CD4-positive, alpha-beta T cell treated with Interleukin-21 for 1 hour (primary cell): ENCODE results near the gene KCNJ4.
A peak's percentile ranks its signal among the peaks of the same experiment; 100 is the strongest.
"Not testable (repeated sequence)": the region's sequence is repeated elsewhere in the genome, so short reads cannot be mapped to it uniquely, and the experiment has no call there.

ENCODE experiments used
- DNase-seq: peaks from one replicate; pipeline ENCODE4 v3.0.0-alpha.2; 2020

The KCNJ4 gene

DNA sequence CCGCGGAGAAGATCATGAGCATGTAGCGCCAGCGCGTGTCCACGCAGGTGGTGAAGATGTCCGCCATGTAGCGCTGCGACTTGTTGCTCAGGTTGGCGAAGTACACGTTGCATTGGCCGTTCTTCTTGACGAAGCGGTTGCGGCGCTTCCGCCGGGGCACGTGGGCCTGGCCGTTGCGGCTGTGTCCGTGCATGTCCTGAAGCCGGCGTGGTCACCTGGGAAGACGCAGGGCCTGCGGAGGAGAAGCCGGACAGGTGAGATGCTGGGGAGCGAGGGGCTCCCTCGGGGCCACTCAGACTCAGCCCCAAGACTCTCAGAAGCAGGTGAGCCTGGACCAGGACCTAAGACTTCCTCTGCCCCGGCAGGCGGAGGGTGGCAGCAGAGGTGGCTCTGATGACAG, 27.1 kb downstream of the KCNJ4 start:
- DNase-seq: no peak

GRCh38 chr22:38427465-38427864, 27.5 kb downstream of the KCNJ4 start:
- no peak for DNase-seq

DNA sequence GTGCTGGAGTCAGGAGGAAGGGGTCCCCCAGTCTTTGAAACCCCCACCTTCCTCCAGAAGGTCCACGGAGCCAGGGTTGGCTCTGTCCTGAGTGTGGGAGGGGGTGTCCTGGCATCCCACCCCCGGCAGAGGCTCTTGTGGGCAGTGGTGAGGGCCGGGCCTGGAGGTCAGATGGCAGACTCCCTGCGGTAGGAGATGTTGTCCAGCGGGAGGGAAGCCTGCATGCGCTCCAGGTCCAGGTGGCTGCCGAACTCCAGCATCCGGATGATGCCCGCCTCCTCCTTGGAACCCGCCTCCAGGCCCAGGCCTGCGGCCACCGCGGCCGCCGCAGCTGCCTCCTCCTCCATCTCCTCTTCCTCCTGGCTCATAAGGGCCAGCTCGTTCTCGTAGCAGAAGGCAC, 28.4 kb downstream of the KCNJ4 start:
- no peak for DNase-seq

- no peak for DNase-seq
Measured at GRCh38 chr22:38424525-38425080, 30.4 kb downstream of the KCNJ4 start.

GRCh38 chr22:38423512-38424503, 31.2 kb downstream of the KCNJ4 start:
- no peak for DNase-seq

DNA sequence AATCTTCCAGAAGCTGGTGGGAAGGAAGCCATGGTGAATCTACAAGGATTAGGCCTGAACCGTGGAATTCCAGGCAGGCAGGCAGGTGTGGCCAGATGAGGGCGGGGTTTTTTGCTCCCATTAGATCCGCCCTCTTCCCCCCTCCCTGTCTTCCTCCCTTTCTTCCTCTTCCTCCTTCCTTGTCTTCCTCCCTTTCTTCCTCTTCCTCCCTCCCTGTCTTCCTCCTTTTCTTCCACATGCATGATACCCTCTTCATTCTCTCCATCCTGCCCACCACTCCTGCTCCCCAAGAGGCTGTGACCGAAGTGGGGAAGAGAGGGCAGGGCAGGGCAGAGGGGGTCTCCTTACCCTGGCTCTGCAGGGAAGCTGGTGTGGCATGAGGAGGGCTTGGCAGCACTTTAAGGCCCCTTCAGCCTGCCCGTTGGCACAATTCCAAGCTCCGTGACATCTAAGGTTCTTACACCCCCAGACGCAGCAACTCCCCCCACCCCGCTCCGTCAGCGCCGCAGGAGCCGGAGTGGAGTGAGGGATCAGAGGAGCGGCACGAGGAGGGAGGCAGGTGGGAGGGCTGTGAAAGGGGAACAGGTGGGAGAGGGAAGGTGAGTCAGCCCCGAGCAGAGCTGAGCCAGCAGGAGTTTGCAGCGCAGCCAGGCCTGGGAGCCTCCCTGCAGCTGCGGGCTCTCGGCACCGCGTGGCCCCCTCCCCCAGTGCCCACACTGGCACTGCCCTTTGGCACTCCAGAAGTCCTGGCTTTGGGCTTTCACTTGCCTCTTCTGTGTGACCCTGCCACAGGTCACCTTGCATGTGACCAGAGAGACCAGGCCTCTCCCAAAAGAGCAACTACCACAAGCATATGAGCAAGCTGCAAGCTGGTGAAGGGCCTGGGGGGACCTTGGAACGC, 32.1 kb downstream of the KCNJ4 start:
- no peak for DNase-seq

DNA sequence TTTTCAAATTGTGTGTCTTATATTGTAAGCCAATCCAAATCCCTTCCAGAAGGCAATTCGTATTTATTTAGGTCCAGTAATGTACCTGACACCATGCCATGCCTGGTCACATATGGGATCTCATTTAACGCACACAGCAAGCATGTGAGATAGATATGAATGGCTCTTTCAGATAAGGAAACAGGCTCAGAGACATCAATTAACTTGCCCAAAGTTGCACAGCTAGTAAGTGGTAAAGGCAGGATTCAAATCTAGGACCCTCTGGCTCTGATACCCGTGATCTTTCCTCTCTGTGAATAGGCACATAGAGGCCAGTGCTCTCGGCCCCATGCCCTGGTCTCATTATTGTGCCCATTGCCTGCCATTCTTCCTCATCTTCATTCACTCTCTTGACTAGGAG, 34.3 kb downstream of the KCNJ4 start:
- no peak for DNase-seq

DNA sequence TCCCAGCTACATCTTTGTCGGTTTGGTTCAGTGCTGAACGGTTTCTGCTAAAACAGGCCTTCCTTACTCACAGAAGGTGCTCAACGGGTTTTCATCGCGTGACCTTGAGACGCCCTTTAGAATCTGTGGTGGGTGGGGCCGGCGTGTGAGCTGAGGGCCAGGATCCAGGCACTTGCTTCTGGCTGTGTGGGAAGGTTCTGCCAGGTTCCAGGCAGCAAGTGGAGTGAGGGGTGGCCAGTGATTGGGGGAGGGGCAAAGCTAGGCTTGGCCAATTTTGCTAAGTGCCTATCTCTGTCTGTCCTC, 35.2 kb downstream of the KCNJ4 start:
- no peak for DNase-seq

GRCh38 chr22:38419121-38419857, 35.7 kb downstream of the KCNJ4 start:
- DNase-seq: no peak

DNA sequence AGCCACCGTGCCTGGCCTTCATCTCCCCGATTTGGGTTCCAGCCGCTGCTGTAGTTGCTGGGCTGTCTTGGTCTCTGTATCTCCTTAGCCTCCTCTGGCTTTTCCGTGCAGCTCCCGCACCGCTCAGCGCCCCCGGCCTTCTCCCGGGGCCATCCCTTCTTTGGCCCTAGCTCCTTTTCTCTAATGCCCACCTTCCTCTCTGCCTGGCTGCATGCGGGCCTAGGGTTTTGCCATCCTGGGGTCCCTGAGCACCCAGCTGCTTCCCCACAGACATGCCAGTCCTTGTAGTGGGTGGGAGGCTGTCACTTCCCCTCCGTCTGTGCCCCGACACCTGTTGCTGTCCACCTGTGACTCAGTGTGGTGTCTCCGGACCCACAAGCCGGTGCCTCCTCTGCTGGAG, 36.4 kb downstream of the KCNJ4 start:
- no peak for DNase-seq

DNA sequence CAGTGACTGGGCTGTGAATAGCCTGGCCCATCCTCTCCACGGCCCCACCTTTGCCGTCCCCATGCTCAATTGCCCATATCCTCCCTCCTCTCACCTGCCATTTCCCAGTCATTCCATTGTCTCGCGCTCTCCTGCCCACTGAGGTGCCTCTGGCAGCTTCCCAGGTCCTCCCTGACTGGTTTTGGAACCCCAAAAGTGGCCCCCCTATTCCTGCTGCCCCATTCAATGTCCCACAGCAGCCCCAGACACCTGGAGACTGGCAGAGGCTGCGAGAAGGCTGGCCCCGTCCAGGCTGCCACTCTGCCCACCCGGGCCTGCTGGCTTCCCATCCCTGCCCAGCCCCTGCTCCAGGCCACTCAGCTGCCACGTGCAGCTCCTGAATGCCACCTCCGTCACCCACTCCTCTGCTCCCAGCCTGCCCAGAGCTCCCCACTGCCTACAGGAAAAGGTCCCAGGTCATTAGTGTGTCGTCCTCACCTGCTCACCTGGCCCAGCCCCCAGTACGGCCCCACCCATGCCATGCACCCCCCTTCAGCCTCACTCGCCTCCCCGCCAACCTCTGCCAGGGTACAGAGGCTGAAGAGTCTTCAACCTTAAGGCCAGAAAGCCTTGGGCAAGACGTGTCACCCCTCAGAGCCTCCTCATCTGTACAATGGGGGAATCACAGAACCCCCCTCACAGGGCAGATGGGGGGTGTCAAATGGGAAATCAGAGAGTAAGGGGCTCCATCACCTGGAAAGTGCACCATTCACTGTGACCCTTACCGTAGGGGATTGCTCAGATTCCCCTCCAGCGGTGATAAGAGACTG, 37.5 kb downstream of the KCNJ4 start:
- no peak for DNase-seq

DNA sequence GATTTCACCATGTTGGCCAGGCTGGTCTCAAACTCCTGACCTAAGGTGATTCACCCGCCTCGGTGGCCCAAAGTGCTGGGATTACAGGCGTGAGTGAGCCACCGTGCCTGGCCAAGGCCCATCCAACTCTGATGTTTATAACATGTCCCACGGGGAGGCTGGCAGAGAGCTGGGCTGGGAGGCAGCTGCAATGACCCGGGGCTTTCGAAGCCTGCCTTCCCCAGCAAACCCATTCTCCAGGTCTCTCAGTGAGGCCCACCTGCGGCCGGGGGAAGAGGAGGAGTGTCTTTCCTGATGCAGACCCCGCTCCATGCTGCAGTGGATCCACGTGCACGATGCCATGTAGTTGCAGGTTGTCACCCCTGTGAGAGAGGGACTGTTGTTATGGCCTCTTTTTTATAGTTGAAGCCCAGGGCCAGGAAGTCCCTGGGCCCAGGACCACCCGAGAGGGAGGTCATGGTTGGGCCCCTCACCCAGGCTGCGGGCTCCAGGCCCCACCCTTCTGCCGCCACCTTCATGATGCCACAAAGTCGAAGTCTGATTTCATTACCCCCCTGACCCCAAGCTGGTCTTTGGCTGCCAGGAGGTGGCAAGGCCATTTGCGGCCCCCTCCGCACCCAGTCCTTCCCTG, 38.3 kb downstream of the KCNJ4 start:
- no peak for DNase-seq

DNA sequence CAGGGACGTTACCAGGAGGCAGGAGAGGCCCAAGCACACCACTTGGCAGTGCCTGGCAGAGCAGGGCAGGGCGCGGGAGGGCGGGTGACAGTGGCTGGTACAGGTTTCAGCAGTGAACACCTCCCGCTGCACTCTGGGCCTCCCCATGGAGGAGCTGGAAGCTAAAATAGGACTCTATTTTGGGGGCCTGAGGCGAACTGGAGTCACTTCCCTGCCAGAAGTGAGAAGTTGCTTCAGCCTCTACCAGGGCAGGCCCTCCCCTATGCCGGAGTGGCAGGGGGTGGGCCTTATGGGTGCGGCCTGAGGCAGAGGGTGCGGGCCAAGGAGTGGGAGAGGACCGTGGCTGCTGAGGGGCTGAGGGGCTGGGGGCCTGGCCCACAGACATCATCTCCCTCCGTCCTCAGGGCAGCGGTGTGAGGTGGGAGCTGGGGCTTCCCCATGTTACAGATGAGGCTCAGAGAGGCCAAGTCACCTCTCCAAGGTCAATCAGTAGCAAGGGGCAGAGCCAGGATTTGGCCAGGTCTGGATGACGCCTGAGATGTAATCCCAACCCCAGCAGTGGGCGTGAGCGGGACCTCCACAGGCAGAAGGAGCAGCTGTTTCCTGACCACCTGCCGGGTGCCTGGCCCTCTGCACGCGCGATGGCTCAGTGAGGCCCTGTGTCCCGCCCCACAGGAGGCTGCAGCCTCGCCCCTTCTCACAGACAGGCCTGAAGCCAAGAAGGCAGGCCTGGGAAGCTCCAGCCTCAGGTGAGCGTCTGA, 39.3 kb downstream of the KCNJ4 start:
- DNase-seq: no peak

DNA sequence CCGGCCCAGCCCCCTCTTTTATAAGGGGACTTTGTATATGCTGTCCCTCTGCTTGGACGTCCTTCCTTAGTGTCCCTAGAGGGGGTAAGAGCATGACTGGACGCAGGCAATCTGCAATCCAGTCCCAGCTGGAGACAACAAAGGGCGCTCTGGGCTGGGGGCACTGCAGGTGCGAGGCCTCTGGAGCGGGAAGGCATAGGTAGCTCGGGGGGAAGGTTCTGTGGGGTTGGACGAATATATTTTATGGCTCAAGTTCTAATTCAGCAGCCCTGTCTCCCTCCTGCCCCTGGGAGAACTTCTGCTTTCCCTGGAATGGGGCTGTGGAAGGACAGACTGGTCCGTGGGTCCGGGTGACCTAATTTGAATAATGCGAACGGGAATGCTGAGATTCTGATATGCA, 40.0 kb downstream of the KCNJ4 start:
- DNase-seq: no peak

- DNase-seq: no peak
Measured at GRCh38 chr22:38414009-38414395, 41.0 kb downstream of the KCNJ4 start.

GRCh38 chr22:38413085-38414008, 41.7 kb downstream of the KCNJ4 start:
- no peak for DNase-seq

- peak; percentile 26 for DNase-seq
Measured at GRCh38 chr22:38412435-38413084, 42.4 kb downstream of the KCNJ4 start.

- no peak for DNase-seq
Measured at GRCh38 chr22:38411016-38411415, 44.0 kb downstream of the KCNJ4 start.

- not testable (repeated sequence) for DNase-seq
Measured at GRCh38 chr22:38409916-38410315, 45.1 kb downstream of the KCNJ4 start.
